Smooth muscle cell (in vitro differentiated cells): Measurements from ENCODE around the gene FASN. TPM values are rescaled to one million over a fixed set of nuclear protein-coding genes. Genes with fewer than 3 reads are reported as not detected.

Source experiments
- DNase-seq: peaks from one replicate; lab custom pipeline; 2025; ENCODE audit not compliant: unreplicated experiment; lab: John Stamatoyannopoulos, UW
- H2AFZ ChIP-seq: fragments of 200-600 bp; sonication (generic); 2 replicates; pipeline ENCODE4 v1.6.0; 2016; ENCODE audit warnings: antibody characterized with exemption, low read depth, mild to moderate bottlenecking
- H3F3A ChIP-seq: fragments of 200-600 bp; sonication (generic); 2 replicates; pipeline ENCODE4 v1.6.0; 2017; ENCODE audit warnings: antibody characterized with exemption, low read depth
- H3K27ac ChIP-seq: fragments of 200-600 bp; sonication (generic); 2 replicates; pipeline ENCODE4 v1.5.1; 2016; ENCODE audit warnings: low read depth, mild to moderate bottlenecking
- H3K27me3 ChIP-seq: fragments of 200-600 bp; sonication (generic); 2 replicates; pipeline ENCODE4 v1.6.1; 2016; ENCODE audit warnings: low read depth, mild to moderate bottlenecking
- H3K36me3 ChIP-seq: fragments of 200-600 bp; sonication (generic); 2 replicates; pipeline ENCODE4 v1.5.1; 2016; ENCODE audit warnings: low read depth
- H3K4me1 ChIP-seq: fragments of 200-600 bp; sonication (generic); 2 replicates; pipeline ENCODE4 v1.5.1; 2016; ENCODE audit warnings: low read depth
- H3K4me2 ChIP-seq: fragments of 200-600 bp; sonication (generic); 2 replicates; pipeline ENCODE4 v1.6.0; 2016; ENCODE audit warnings: mild to moderate bottlenecking
- H3K4me3 ChIP-seq: fragments of 200-600 bp; sonication (generic); 2 replicates; pipeline ENCODE4 v1.5.1; 2016; ENCODE audit warnings: mild to moderate bottlenecking
- H3K79me2 ChIP-seq: fragments of 200-600 bp; sonication (generic); 2 replicates; pipeline ENCODE4 v1.6.0; 2016; ENCODE audit warnings: low read depth, mild to moderate bottlenecking
- H3K9ac ChIP-seq: fragments of 200-600 bp; sonication (generic); 2 replicates; pipeline ENCODE4 v1.6.0; 2016; ENCODE audit warnings: low read depth
- H3K9me3 ChIP-seq: fragments of 200-600 bp; sonication (generic); replicated peaks from 2 replicates; pipeline ENCODE4 v1.5.1; 2016; ENCODE audit warnings: low read depth
- H4K20me1 ChIP-seq: fragments of 200-600 bp; sonication (generic); 2 replicates; pipeline ENCODE4 v1.6.0; 2016; ENCODE audit warnings: low read depth
- WGBS: methylation state at CpG from one replicate; pipeline ENCODE4 v1.1.7; 2016; ENCODE audit warnings: low lambda C conversion rate; 5-methylcytosine and 5-hydroxymethylcytosine counted together
- polyA plus RNA-seq: library from polyadenylated mRNA; unstranded; fragments of >200 nt; fragmentation: Nextera tagmentation; extraction: Ambion mirVana; gene quantifications from 2 replicates; pipeline ENCODE4 v1.2.1, GENCODE V29; 2016
- total RNA-seq: library from RNA; depleted of rRNA; stranded (reverse); fragments of >200 nt; gene quantifications from 2 replicates; pipeline ENCODE4 v1.2.3, GENCODE V29; 2014
- TF ChIP-seq, protein P1 (sequence below): fragments of 200-600 bp; sonication (generic); IDR thresholded peaks from 2 replicates; pipeline ENCODE4 v1.5.1; 2017; ENCODE audit warnings: borderline replicate concordance, mild to moderate bottlenecking, antibody characterized with exemption; ENCODE audit not compliant: insufficient read depth, poor library complexity, severe bottlenecking

Gene FASN
- total and polyA plus RNA-seq, 2 experiments from 2014 or later = 46.6 to 49.3 TPM

DNA sequence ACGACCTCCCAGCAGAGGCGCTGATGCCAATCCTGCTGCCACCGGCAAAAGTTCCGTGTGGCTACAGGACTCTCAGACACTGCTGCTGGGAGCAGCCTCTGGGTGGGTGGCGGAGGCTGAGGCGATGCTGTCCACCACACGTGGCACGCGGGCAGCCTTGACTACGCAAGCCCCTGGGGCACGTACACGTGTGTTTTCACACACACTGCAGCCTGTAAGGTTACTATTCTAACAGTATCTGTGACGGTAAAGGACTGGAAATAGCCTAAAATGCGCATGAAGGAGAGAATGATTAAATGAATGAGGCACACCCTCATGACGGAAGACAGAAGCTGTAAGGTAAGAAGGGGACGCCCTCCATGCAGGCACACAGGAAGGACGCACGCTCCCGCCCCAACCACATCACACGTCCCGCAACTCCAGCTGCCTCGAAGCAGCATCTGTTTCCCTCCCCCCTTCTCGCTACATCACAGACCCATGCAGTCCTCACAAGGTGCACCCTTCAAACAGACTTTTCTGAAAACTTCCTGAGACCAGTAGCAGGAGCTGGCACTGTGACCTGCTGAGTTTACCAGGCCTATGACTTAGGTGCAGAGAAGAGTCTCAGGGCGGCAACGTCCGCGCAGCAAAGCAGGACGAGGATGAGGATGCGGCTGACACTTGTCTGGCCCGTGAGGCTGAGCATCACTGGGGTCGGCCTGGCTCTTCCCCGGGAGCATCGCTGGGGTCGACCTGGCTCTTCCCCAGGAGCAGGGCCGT, 28.7 kb upstream of the FASN start:
- peaks cover 6% of the 10 kb centered on the region for H3F3A ChIP-seq
- H3K27me3 ChIP-seq = no peaks in the 10 kb centered on the region
- no peaks in the 10 kb centered on the region for H3K9me3 ChIP-seq
- TF ChIP-seq, protein P1, sequence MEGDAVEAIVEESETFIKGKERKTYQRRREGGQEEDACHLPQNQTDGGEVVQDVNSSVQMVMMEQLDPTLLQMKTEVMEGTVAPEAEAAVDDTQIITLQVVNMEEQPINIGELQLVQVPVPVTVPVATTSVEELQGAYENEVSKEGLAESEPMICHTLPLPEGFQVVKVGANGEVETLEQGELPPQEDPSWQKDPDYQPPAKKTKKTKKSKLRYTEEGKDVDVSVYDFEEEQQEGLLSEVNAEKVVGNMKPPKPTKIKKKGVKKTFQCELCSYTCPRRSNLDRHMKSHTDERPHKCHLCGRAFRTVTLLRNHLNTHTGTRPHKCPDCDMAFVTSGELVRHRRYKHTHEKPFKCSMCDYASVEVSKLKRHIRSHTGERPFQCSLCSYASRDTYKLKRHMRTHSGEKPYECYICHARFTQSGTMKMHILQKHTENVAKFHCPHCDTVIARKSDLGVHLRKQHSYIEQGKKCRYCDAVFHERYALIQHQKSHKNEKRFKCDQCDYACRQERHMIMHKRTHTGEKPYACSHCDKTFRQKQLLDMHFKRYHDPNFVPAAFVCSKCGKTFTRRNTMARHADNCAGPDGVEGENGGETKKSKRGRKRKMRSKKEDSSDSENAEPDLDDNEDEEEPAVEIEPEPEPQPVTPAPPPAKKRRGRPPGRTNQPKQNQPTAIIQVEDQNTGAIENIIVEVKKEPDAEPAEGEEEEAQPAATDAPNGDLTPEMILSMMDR = no peak
- H3K9ac ChIP-seq = no peak overlapping the region
- no peaks in the 10 kb centered on the region for H3K4me1 ChIP-seq
- H3K27ac ChIP-seq = no peak overlapping the region
- DNase-seq = no peak
- no peaks in the 10 kb centered on the region for H3K36me3 ChIP-seq
- 89% methylated on average over 33 of the region's 35 CpGs for WGBS
- H4K20me1 ChIP-seq = peaks cover 10% of the 10 kb centered on the region
- H2AFZ ChIP-seq = no peak overlapping the region
- H3K4me2 ChIP-seq = no peak overlapping the region
- no peaks in the 10 kb centered on the region for H3K79me2 ChIP-seq
- no peak overlapping the region for H3K4me3 ChIP-seq

DNA sequence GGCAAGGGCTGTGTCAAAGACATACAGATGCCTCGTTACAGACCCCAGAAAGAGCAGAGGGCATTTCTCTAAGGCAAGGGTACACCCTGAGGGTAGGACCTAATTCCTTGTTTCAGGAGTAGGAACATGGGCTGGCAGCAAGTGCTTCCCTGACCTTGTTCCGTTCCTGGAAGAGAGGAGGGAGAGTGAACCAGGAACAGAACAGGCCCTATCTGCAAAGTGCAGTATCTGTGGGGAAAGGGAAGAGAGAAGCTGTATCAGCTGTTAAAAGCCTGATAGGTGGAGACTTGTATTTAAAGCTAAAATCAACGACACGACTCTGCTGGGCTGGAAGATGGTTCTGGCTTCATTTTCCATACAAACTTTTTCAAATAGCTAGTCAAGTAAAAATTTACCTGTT, 26.1 kb upstream of the FASN start:
- Histone ChIP-seq H2AFZ (no peak overlapping the region), H3K4me2 (no peak overlapping the region), H3K9ac (no peak overlapping the region), H3K4me1 (peaks cover 5% of the 10 kb centered on the region), H3K36me3 (no peaks in the 10 kb centered on the region), H3K27me3 (no peaks in the 10 kb centered on the region), H3K79me2 (no peaks in the 10 kb centered on the region), H3K4me3 (no peak overlapping the region), H4K20me1 (peaks cover 17% of the 10 kb centered on the region), H3F3A (peaks cover 16% of the 10 kb centered on the region), H3K9me3 (no peaks in the 10 kb centered on the region), H3K27ac (no peak overlapping the region)
- no peak for DNase-seq
- 94% methylated on average over 4 of the region's 4 CpGs for WGBS
- TF ChIP-seq, protein P1 = no peak

DNA sequence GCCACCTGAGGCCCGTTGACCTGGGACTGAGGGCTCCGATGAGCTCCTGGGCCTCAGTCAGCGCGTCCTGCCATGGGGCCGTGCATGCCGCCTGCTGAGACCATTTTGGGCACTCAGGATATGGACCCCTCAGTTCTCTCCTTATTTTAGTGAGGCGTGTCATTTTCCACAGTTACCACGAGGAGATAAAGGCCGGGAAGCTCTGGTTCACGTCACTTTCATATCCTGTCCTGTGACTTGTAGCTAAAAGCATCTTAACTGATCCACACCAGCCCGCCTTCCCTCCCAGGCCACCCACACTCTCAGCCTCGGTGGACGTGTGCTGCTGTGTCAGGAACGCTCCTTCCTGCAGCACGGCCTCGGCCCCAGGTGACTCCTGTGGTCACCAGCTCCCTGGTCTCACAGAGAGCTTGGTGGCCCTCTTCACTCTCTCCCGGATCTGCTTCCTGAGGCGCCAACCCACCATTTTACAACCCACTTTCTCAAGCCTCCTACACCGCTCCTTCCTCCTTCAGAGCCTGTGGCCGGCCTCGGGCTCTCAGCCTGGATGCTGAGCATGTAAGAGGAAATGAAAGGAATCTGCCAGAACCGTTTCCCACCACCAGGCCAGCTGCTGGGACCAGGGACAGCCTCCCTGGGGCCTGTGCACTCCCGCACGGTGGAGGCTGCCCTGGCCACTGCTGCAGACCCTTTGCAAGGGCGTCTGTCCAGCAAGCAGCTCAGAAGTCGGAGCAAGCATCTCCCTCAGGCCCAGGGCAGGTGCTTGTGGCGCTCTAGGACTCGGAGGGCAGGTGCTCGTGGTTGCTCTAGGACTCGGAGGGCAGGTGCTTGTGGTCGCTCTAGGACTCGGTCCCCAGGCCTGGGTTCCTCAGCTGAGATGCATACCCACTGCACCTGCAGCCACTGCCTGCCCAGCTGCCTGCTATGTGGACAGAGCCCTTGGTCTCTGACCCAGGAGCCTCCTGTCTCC, 23.9 kb upstream of the FASN start:
- Histone ChIP-seq H3K4me1 (peaks cover 15% of the 10 kb centered on the region), H3K27ac (peak overlapping the region; percentile 74), H3K4me2 (peak overlapping the region; percentile 50), H3K4me3 (no peak overlapping the region), H3K9ac (no peak overlapping the region), H3K27me3 (no peaks in the 10 kb centered on the region), H3K79me2 (no peaks in the 10 kb centered on the region), H3K36me3 (no peaks in the 10 kb centered on the region), H2AFZ (no peak overlapping the region), H3K9me3 (no peaks in the 10 kb centered on the region), H3F3A (peaks cover 16% of the 10 kb centered on the region), H4K20me1 (peaks cover 17% of the 10 kb centered on the region)
- TF ChIP-seq, protein P1 = no peak
- 51% methylated on average over 30 of the region's 32 CpGs for WGBS
- no peak for DNase-seq
